Measurements from ENCODE around the gene WFDC9. TPM values are rescaled to one million over a fixed set of nuclear protein-coding genes. Genes with fewer than 3 reads are reported as not detected.
"Not testable (repeated sequence)": the region's sequence is repeated elsewhere in the genome, so short reads cannot be mapped to it uniquely, and the experiment has no call there.

WFDC9 gene
- total RNA-seq, 1 donor from 2014 or later: not detected

DNA sequence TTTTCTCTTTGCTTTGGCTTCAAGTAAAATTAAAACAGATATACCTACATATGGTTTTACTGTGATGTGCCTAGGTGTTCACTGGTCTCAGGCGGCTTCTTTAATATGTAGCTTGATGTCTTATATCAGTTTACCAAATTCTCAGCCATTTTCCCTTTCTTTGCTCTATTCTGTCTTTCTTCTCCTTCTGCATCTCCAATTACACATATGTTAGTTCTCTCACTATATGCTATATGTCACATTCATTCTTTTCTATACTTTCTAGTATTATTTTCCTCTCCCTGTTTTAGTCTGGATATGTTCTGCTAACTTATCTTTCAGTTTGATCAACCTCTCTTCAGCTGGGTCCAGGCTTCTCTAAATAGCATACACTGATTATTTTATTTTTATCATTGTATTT, 37.6 kb downstream of the WFDC9 start:
- no peak for TF ChIP-seq CTCF (IDR thresholded peaks at IDR 0.05; ENCODE audit: unreplicated experiment)
- Mint-ChIP-seq H3K4me3 (ENCODE audit: unreplicated experiment) (no peak overlapping the region), H3K27me3 (ENCODE audit: unreplicated experiment) (no peaks in the 10 kb centered on the region), H3K9me3 (ENCODE audit: unreplicated experiment) (no peaks in the 10 kb centered on the region), H3K36me3 (ENCODE audit: low read depth, unreplicated experiment) (no peaks in the 10 kb centered on the region), H3K27ac (ENCODE audit: unreplicated experiment) (no peak overlapping the region), H3K4me1 (ENCODE audit: unreplicated experiment) (no peaks in the 10 kb centered on the region)
- DNase-seq (ENCODE audit: low spot score): no peak

DNA sequence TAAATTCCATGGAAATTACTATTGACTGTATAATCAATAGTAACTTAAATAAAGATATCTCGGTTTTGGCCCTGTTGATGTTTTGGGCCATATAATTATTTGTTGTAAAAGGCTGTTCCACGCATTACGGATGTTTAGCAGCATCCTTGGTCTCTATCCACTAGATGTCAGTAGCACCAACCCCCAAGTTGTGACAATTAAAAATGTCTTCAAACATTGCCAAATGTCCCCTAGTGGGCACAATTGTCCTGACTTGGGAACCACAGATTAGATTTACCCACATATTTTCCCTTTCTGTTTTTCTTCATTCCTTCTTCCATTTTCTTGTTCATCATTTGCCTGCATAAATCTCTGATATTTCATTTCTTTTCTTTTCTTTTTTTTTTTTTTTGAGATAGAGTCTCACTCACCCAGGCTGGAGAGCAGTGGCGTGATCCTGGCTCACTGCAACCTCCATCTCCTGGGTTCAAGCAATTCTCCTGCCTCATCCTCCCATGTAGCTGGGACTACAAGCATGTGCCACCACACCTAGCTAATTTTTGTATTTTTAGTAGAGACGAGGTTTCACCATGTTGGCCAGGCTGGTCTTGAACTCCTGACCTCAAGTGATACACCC, 38.4 kb downstream of the WFDC9 start:
- TF ChIP-seq CTCF (IDR thresholded peaks at IDR 0.05; ENCODE audit: unreplicated experiment): peak; percentile 75
- Mint-ChIP-seq H3K4me1 (ENCODE audit: unreplicated experiment) (no peaks in the 10 kb centered on the region), H3K36me3 (ENCODE audit: low read depth, unreplicated experiment) (no peaks in the 10 kb centered on the region), H3K4me3 (ENCODE audit: unreplicated experiment) (no peak overlapping the region), H3K27me3 (ENCODE audit: unreplicated experiment) (no peaks in the 10 kb centered on the region), H3K9me3 (ENCODE audit: unreplicated experiment) (no peaks in the 10 kb centered on the region), H3K27ac (ENCODE audit: unreplicated experiment) (no peak overlapping the region)
- peak; percentile 41 for DNase-seq (ENCODE audit: low spot score)

- H3K4me1 Mint-ChIP-seq (ENCODE audit: unreplicated experiment): no peaks in the 10 kb centered on the region
- no peak for DNase-seq (ENCODE audit: low spot score)
These were observed 41.4 kb downstream of the WFDC9 start for GRCh38 chr20:45589725-45590124.

DNA sequence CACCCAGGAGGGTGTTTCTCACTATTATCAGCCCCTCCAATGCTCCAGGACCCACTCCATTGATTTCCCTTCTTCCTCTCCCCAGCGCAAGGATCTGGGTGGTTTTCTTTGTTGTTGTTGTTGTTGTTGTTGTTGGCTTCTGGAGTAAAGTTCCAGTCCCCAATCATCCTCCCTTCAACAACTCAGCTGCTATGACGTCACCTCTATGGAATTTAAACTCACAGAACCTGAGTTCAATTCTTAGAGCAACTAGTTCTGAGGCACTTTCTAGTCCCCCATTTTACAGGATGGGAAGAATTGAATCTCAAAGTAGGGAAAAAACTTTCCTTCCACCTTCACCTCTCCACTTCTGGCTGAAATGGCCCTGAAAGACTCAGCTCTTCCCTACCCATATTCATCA, 42.3 kb downstream of the WFDC9 start:
- H3K27me3 Mint-ChIP-seq (ENCODE audit: unreplicated experiment): no peaks in the 10 kb centered on the region

More at GRCh38 chr20:45589725-45590124, 41.4 kb downstream of the WFDC9 start:
- no peaks in the 10 kb centered on the region for H3K36me3 Mint-ChIP-seq (ENCODE audit: low read depth, unreplicated experiment)
- H3K4me3 Mint-ChIP-seq (ENCODE audit: unreplicated experiment): no peak overlapping the region
- H3K27ac Mint-ChIP-seq (ENCODE audit: unreplicated experiment): no peak overlapping the region
- no peak for TF ChIP-seq CTCF (IDR thresholded peaks at IDR 0.05; ENCODE audit: unreplicated experiment)
- H3K27me3 Mint-ChIP-seq (ENCODE audit: unreplicated experiment): no peaks in the 10 kb centered on the region
- H3K9me3 Mint-ChIP-seq (ENCODE audit: unreplicated experiment): no peaks in the 10 kb centered on the region

DNA sequence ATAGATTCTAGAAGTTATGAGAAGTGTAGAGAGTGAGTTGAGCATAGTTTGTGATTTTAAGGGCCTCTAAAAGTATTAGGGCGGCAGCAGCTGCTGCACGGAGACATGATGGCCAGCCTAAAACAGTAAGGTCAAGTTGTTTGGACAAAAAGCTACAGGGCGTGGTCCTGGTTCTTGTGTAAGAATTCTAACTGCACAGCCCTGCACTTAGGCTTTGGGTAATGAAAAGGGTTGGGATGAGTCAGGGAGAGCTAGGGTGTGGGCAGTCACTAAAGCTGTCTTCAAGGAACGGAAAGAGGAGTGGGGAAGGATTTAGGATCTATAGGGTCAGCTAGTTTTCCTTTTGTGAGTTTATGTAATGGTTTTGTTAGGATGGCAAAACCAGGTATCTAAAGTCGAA, 45.1 kb downstream of the WFDC9 start:
- not testable (repeated sequence) for H3K36me3 Mint-ChIP-seq (ENCODE audit: low read depth, unreplicated experiment); DNase-seq (ENCODE audit: low spot score); H3K9me3 Mint-ChIP-seq (ENCODE audit: unreplicated experiment); H3K4me1 Mint-ChIP-seq (ENCODE audit: unreplicated experiment); H3K4me3 Mint-ChIP-seq (ENCODE audit: unreplicated experiment); H3K27me3 Mint-ChIP-seq (ENCODE audit: unreplicated experiment); H3K27ac Mint-ChIP-seq (ENCODE audit: unreplicated experiment)

More for the DNA sequence above, 42.3 kb downstream of the WFDC9 start:
- Mint-ChIP-seq H3K4me3 (ENCODE audit: unreplicated experiment) (no peak overlapping the region), H3K4me1 (ENCODE audit: unreplicated experiment) (no peaks in the 10 kb centered on the region), H3K27ac (ENCODE audit: unreplicated experiment) (no peak overlapping the region), H3K9me3 (ENCODE audit: unreplicated experiment) (no peaks in the 10 kb centered on the region), H3K36me3 (ENCODE audit: low read depth, unreplicated experiment) (no peaks in the 10 kb centered on the region)
- no peak for TF ChIP-seq CTCF (IDR thresholded peaks at IDR 0.05; ENCODE audit: unreplicated experiment)
- no peak for DNase-seq (ENCODE audit: low spot score)

- DNase-seq (ENCODE audit: low spot score); H3K9me3 Mint-ChIP-seq (ENCODE audit: unreplicated experiment); H3K36me3 Mint-ChIP-seq (ENCODE audit: low read depth, unreplicated experiment); H3K27ac Mint-ChIP-seq (ENCODE audit: unreplicated experiment); H3K27me3 Mint-ChIP-seq (ENCODE audit: unreplicated experiment); H3K4me3 Mint-ChIP-seq (ENCODE audit: unreplicated experiment); H3K4me1 Mint-ChIP-seq (ENCODE audit: unreplicated experiment): not testable (repeated sequence)
These were observed 46.8 kb downstream of the WFDC9 start for GRCh38 chr20:45584294-45584693.

Data from endothelial cell (in vitro differentiated cells).